CD14-positive monocyte (primary cell): Measurements from ENCODE around the gene OIT3. TPM values are rescaled to one million over a fixed set of nuclear protein-coding genes. Genes with fewer than 3 reads are reported as not detected.
A peak's percentile ranks its signal among the peaks of the same experiment; 100 is the strongest.

ENCODE experiments used
- DNase-seq, 3 donors: peaks; one replicate each; pipeline ENCODE4 v3.0.0-alpha.2; 2011 to 2022
- H2AFZ ChIP-seq: 2 replicates; pipeline ENCODE4 v1.6.0; 2012; ENCODE audit warnings: mild to moderate bottlenecking, low read depth, low read length, inconsistent platforms; ENCODE audit not compliant: insufficient read depth, poor library complexity, severe bottlenecking
- H3K27ac ChIP-seq, 2 donors: 1 replicate in 1 of 2; 2 replicates in 1 of 2; pipeline ENCODE4 v1.5.1; 2012 to 2013; ENCODE audit warnings: low read length in 2 of 2, control low read depth in 1 of 2, inconsistent platforms in 1 of 2, low read depth in 1 of 2, mild to moderate bottlenecking in 1 of 2
- H3K27me3 ChIP-seq, 2 donors: one replicate each; pipeline versions ENCODE4 v1.6.0 to v1.6.1; 2011 to 2013; ENCODE audit warnings: low read length in 2 of 2; ENCODE audit not compliant: control insufficient read depth in 2 of 2, insufficient read depth in 2 of 2
- H3K36me3 ChIP-seq, 2 donors: replicated peaks in 1 of 2; 1 replicate in 1 of 2; 2 replicates in 1 of 2; pipeline versions ENCODE4 v1.5.1 to v1.6.1; 2012 to 2013; ENCODE audit warnings: low read length in 2 of 2, control low read depth in 1 of 2, inconsistent platforms in 1 of 2, mild to moderate bottlenecking in 1 of 2; ENCODE audit not compliant: insufficient read depth in 2 of 2, control insufficient read depth in 1 of 2
- H3K4me1 ChIP-seq, 2 donors: 1 replicate in 1 of 2; 2 replicates in 1 of 2; pipeline versions ENCODE4 v1.5.1 to v1.6.1; 2012 to 2013; ENCODE audit warnings: low read length in 2 of 2, control low read depth in 1 of 2, inconsistent platforms in 1 of 2, mild to moderate bottlenecking in 1 of 2, moderate library complexity in 1 of 2; ENCODE audit not compliant: insufficient read depth in 2 of 2, control insufficient read depth in 1 of 2
- H3K4me2 ChIP-seq: replicated peaks from 2 replicates; pipeline ENCODE3; 2012; ENCODE audit warnings: low read length, moderate library complexity, mild to moderate bottlenecking; ENCODE audit not compliant: poor library complexity, severe bottlenecking; ENCODE audit errors: extremely low read depth
- H3K4me3 ChIP-seq, 3 experiments: fragments of 200-600 bp in 1 of 3; sonication (generic) in 1 of 3; replicated peaks in 1 of 3; 1 replicate in 2 of 3; 2 replicates in 1 of 3; pipeline ENCODE4 v1.5.1; 2011 to 2013; ENCODE audit warnings: low read length in 3 of 3, mild to moderate bottlenecking in 3 of 3, control low read depth in 2 of 3, low read depth in 2 of 3, inconsistent platforms in 1 of 3, moderate library complexity in 1 of 3
- H3K79me2 ChIP-seq: 2 replicates; pipeline ENCODE4 v1.6.0; 2012; ENCODE audit warnings: mild to moderate bottlenecking, control low read depth, inconsistent platforms, low read length, moderate library complexity; ENCODE audit not compliant: insufficient read depth
- H3K9ac ChIP-seq: 2 replicates; pipeline ENCODE4 v1.6.0; 2017; ENCODE audit warnings: low read length, mild to moderate bottlenecking; ENCODE audit not compliant: insufficient read depth, poor library complexity, severe bottlenecking
- H3K9me3 ChIP-seq, 2 donors: replicated peaks in 1 of 2; 1 replicate in 1 of 2; 2 replicates in 1 of 2; pipeline versions ENCODE4 v1.5.1 to v1.6.1; 2012 to 2013; ENCODE audit warnings: low read length in 2 of 2, control low read depth in 1 of 2; ENCODE audit not compliant: control insufficient read depth in 1 of 2, insufficient read depth in 1 of 2
- H4K20me1 ChIP-seq: 2 replicates; pipeline ENCODE4 v1.6.0; 2012; ENCODE audit warnings: mild to moderate bottlenecking, low read length, control low read depth, moderate library complexity; ENCODE audit not compliant: insufficient read depth
- H3K27ac Mint-ChIP-seq, 7 donors: one replicate each; pipeline ENCODE4 v1.8.0; 2020; ENCODE audit warnings: mild to moderate bottlenecking in 7 of 7, mixed read lengths in 7 of 7, moderate library complexity in 6 of 7, inconsistent platforms in 2 of 7
- H3K27me3 Mint-ChIP-seq, 3 donors: one replicate each; pipeline ENCODE4 v1.8.0; 2021 to 2022; ENCODE audit warnings: low read depth in 3 of 3, mild to moderate bottlenecking in 3 of 3, mixed read lengths in 3 of 3, moderate library complexity in 3 of 3, inconsistent platforms in 1 of 3
- H3K36me3 Mint-ChIP-seq, 2 donors: one replicate each; pipeline ENCODE4 v1.8.0; 2020; ENCODE audit warnings: mixed read lengths in 2 of 2, inconsistent platforms in 1 of 2, mild to moderate bottlenecking in 1 of 2
- H3K4me1 Mint-ChIP-seq: one replicate; pipeline ENCODE4 v1.8.0; 2020; ENCODE audit warnings: mild to moderate bottlenecking, mixed read lengths
- H3K4me3 Mint-ChIP-seq, 2 donors: one replicate each; pipeline ENCODE4 v1.8.0; 2020; ENCODE audit warnings: mild to moderate bottlenecking in 2 of 2, mixed read lengths in 2 of 2, moderate library complexity in 1 of 2
- H3K9me3 Mint-ChIP-seq, 7 donors: one replicate each; pipeline ENCODE4 v1.8.0; 2020 to 2022; ENCODE audit warnings: mixed read lengths in 7 of 7, mild to moderate bottlenecking in 6 of 7, moderate library complexity in 6 of 7, inconsistent platforms in 2 of 7
- WGBS: methylation state at CpG from one replicate; pipeline ENCODE4 v1.1.5; 2013; ENCODE audit warnings: missing lambda C conversion rate; ENCODE audit not compliant: insufficient coverage; 5-methylcytosine and 5-hydroxymethylcytosine counted together
- intact Hi-C, 2 donors: fragments of 100-400 bp; cut with micrococcal nuclease; formaldehyde crosslinking; loops; one replicate each; pipeline versions ENCODE4 v1.15.0 to v1.15.1; 2023
- polyA plus RNA-seq, 3 donors: library from polyadenylated mRNA; depleted of rRNA in 1 of 3; unstranded in 2 of 3; stranded (reverse) in 1 of 3; fragments of 300-500 nt in 2 of 3; fragments of >200 nt in 1 of 3; fragmentation: Illumina TruSeq in 2 of 3; gene quantifications; 1 replicate in 2 of 3; 2 replicates in 1 of 3; pipeline ENCODE4 v1.2.3, GENCODE V29; 2012 to 2021
- TF ChIP-seq, protein P1 (sequence below): fragments of 200-600 bp; IDR thresholded peaks from one replicate; pipeline ENCODE4 v1.8.0; 2022; ENCODE audit warnings: antibody characterized with exemption, mild to moderate bottlenecking

Gene OIT3
- polyA plus RNA-seq, 3 donors = 0.08 TPM; not detected in 2

DNA sequence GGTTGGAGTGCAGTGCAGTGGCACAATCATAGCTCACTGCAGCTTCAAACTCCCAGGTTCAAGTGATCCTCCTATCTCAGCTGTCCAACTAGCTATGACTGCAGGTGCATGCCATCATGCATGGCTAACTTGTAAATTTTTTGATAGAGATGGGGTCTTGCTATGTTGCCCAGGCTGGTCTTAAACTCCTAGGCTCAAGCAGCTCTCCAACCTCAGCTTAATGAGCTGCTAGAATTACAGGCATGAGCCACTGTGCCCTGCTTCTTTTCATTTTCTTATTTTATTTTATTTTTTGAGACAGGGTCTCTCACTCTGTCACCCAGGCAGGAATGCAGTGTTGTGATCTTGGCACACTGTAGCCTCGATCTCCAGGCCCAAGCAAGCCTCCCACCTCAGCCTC lies 53.4 kb downstream of the OIT3 start:
- Mint-ChIP-seq H3K9me3 (peaks cover 0 to 6% (median 1%) of the 10 kb centered on the region in 7 donors), H3K36me3 (no peaks in the 10 kb centered on the region), H3K27me3 (peaks cover 4 to 18% (median 8%) of the 10 kb centered on the region in 3 donors), H3K27ac (peak overlapping the region in 1 of 7 donors; percentile 36), H3K4me3 (no peak overlapping the region), H3K4me1 (peaks cover 2% of the 10 kb centered on the region)
- WGBS = 100% methylated on average over 1 of the region's 1 CpG
- Histone ChIP-seq H2AFZ (no peak overlapping the region), H3K27me3 (peaks cover 0 to 3% of the 10 kb centered on the region in 2 donors), H3K9ac (no peak overlapping the region), H4K20me1 (no peaks in the 10 kb centered on the region), H3K4me2 (no peak overlapping the region), H3K4me3 (no peak overlapping the region), H3K79me2 (no peaks in the 10 kb centered on the region), H3K36me3 (no peaks in the 10 kb centered on the region), H3K4me1 (no peaks in the 10 kb centered on the region), H3K9me3 (no peaks in the 10 kb centered on the region), H3K27ac (no peak overlapping the region)
- TF ChIP-seq, protein P1, sequence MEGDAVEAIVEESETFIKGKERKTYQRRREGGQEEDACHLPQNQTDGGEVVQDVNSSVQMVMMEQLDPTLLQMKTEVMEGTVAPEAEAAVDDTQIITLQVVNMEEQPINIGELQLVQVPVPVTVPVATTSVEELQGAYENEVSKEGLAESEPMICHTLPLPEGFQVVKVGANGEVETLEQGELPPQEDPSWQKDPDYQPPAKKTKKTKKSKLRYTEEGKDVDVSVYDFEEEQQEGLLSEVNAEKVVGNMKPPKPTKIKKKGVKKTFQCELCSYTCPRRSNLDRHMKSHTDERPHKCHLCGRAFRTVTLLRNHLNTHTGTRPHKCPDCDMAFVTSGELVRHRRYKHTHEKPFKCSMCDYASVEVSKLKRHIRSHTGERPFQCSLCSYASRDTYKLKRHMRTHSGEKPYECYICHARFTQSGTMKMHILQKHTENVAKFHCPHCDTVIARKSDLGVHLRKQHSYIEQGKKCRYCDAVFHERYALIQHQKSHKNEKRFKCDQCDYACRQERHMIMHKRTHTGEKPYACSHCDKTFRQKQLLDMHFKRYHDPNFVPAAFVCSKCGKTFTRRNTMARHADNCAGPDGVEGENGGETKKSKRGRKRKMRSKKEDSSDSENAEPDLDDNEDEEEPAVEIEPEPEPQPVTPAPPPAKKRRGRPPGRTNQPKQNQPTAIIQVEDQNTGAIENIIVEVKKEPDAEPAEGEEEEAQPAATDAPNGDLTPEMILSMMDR = no peak
- DNase-seq = no peak
- intact Hi-C loops = no loop called here

DNA sequence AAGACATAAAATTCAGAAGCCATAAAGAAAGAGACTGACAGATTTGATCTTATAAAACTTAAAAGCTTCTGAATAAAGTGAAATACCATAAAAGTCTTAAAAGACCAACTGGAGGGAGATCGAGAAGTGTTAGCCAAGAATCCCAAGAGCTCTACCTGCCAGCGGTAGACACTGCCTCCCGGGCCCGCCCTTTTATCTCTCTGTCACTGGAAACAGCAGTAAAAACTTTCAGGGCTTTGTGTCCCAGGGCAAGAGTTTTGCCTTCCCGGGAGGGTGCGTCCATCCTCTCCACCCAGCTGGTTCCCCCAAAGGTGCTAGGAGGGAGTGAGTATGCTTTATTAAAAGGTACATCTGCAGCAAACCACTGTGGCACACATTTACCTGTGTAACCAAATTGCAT lies 55.2 kb downstream of the OIT3 start:
- no peak overlapping the region for H3K4me3 Mint-ChIP-seq
- Histone ChIP-seq H4K20me1 (no peaks in the 10 kb centered on the region), H3K4me2 (no peak overlapping the region), H3K27ac (no peak overlapping the region), H2AFZ (no peak overlapping the region), H3K9me3 (no peaks in the 10 kb centered on the region), H3K36me3 (no peaks in the 10 kb centered on the region), H3K9ac (no peak overlapping the region), H3K27me3 (no peaks in the 10 kb centered on the region), H3K4me1 (no peaks in the 10 kb centered on the region), H3K4me3 (no peak overlapping the region), H3K79me2 (no peaks in the 10 kb centered on the region)
- TF ChIP-seq, protein P1 = no peak
- no peak for DNase-seq
- no CpG with 5 or more reads among the region's 6 CpGs for WGBS
- intact Hi-C loops = no loop called here
- peaks cover 1% of the 10 kb centered on the region for H3K4me1 Mint-ChIP-seq
- no peak overlapping the region for H3K27ac Mint-ChIP-seq
- peaks cover 0 to 6% (median 0%) of the 10 kb centered on the region in 7 donors for H3K9me3 Mint-ChIP-seq
- H3K27me3 Mint-ChIP-seq = peaks cover 3 to 13% (median 8%) of the 10 kb centered on the region in 3 donors
- no peaks in the 10 kb centered on the region for H3K36me3 Mint-ChIP-seq
